Testis (tissue), 2 donors: Measurements from ENCODE around the gene MMP25.

Experiments used
- CTCF ChIP-seq, 3 experiments: fragments of 450-650 bp in 2 of 3; fragments of 200-600 bp in 1 of 3; sonication (generic) in 1 of 3; IDR thresholded peaks; one replicate each; pipeline ENCODE4 v1.5.1; 2016 to 2019; ENCODE audit warnings: antibody characterized with exemption in 3 of 3, mild to moderate bottlenecking in 2 of 3, moderate library complexity in 1 of 3
- POLR2A ChIP-seq: fragments of 450-650 bp; IDR thresholded peaks from one replicate; pipeline ENCODE4 v1.6.1; 2017; ENCODE audit warnings: antibody characterized with exemption, mild to moderate bottlenecking, moderate library complexity

- TF ChIP-seq CTCF (IDR thresholded peaks at IDR 0.05) (no peak), POLR2A (no peak)
Observed at GRCh38 chr16:3092501-3092941, 46.2 kb downstream of the MMP25 start.
